Calu3 (cell line): ENCODE measurements around the gene LRRC58. TPM values are rescaled to one million over a fixed set of nuclear protein-coding genes. Genes with fewer than 3 reads are reported as not detected.

Source experiments
- BruUV-seq: library from RNA; stranded (reverse); fragments of 400-500 nt; replicated peaks from 2 replicates; lab custom pipeline; 2021; lab: Mats Ljungman, UMichigan
- CTCF ChIA-PET: fragments of 300-600 bp; sonication (Branson Sonifier 250); formaldehyde crosslinking; loops from one replicate; lab custom pipeline; 2022; ENCODE audit warnings: antibody characterized with exemption; lab: Charles Lee
- DNase-seq: peaks from one replicate; pipeline ENCODE4 v3.0.0; 2022
- H3K27ac Mint-ChIP-seq: one replicate; pipeline ENCODE4 v1.8.0; 2022; ENCODE audit warnings: mixed read lengths; ENCODE audit not compliant: unreplicated experiment
- H3K27me3 Mint-ChIP-seq: one replicate; pipeline ENCODE4 v1.8.0; 2022; ENCODE audit warnings: mixed read lengths; ENCODE audit not compliant: unreplicated experiment
- H3K36me3 Mint-ChIP-seq: one replicate; pipeline ENCODE4 v1.8.0; 2022; ENCODE audit warnings: mild to moderate bottlenecking, moderate library complexity, mixed read lengths; ENCODE audit not compliant: insufficient read depth, unreplicated experiment
- H3K4me1 Mint-ChIP-seq: one replicate; pipeline ENCODE4 v1.8.0; 2022; ENCODE audit warnings: mild to moderate bottlenecking, low read depth, mixed read lengths; ENCODE audit not compliant: unreplicated experiment
- H3K4me3 Mint-ChIP-seq: one replicate; pipeline ENCODE4 v1.8.0; 2022; ENCODE audit warnings: mild to moderate bottlenecking, low read depth, moderate library complexity, mixed read lengths; ENCODE audit not compliant: unreplicated experiment
- H3K9me3 Mint-ChIP-seq: one replicate; pipeline ENCODE4 v1.8.0; 2022; ENCODE audit warnings: low read depth, mixed read lengths; ENCODE audit not compliant: unreplicated experiment
- intact Hi-C: fragments of 100-400 bp; cut with micrococcal nuclease; formaldehyde crosslinking; loops from one replicate; pipeline ENCODE4 v1.10.0; 2022; ENCODE audit not compliant: unreplicated experiment
- total RNA-seq: library from RNA; stranded (reverse); gene quantifications from 2 replicates; pipeline ENCODE4 v1.2.3, GENCODE V29; 2022
- TF ChIP-seq, protein P1 (sequence below): fragments of 200-600 bp; IDR thresholded peaks from one replicate; pipeline ENCODE4 v1.8.0; 2022; ENCODE audit warnings: antibody characterized with exemption; ENCODE audit not compliant: unreplicated experiment

Gene LRRC58
- total RNA-seq, 1 experiment from 2014 or later: 20.8 TPM

DNA sequence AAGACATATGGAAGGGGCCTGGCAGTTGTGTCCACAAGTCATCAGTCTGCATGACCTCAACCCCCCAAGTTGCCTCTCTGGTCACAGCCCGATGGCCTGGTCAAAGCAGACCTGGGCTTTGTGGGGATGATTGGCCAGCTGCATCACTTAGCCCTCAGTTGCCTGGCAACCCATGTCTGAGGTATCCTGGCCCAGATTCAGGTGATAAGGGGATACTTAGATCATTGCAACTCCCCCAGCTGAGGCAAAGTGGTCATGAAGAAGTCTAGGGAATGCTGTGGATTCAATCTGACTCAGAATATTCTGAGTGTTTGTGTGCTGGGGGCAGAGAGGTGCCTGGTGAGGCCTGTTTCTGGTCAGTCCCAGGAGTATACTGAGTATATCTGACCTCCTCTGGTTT is 69.1 kb downstream of the LRRC58 start:
- no peaks in the 10 kb centered on the region for H3K36me3 Mint-ChIP-seq
- BruUV-seq: no TSS peak
- CTCF ChIA-PET: no interaction called here
- intact Hi-C loops: no loop called here
- H3K4me3 Mint-ChIP-seq: no peak overlapping the region
- no peak for DNase-seq
- H3K4me1 Mint-ChIP-seq: peaks cover 18% of the 10 kb centered on the region
- TF ChIP-seq, protein P1, sequence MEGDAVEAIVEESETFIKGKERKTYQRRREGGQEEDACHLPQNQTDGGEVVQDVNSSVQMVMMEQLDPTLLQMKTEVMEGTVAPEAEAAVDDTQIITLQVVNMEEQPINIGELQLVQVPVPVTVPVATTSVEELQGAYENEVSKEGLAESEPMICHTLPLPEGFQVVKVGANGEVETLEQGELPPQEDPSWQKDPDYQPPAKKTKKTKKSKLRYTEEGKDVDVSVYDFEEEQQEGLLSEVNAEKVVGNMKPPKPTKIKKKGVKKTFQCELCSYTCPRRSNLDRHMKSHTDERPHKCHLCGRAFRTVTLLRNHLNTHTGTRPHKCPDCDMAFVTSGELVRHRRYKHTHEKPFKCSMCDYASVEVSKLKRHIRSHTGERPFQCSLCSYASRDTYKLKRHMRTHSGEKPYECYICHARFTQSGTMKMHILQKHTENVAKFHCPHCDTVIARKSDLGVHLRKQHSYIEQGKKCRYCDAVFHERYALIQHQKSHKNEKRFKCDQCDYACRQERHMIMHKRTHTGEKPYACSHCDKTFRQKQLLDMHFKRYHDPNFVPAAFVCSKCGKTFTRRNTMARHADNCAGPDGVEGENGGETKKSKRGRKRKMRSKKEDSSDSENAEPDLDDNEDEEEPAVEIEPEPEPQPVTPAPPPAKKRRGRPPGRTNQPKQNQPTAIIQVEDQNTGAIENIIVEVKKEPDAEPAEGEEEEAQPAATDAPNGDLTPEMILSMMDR: no peak
- no peaks in the 10 kb centered on the region for H3K9me3 Mint-ChIP-seq
- no peak overlapping the region for H3K27ac Mint-ChIP-seq
- peaks cover 39% of the 10 kb centered on the region for H3K27me3 Mint-ChIP-seq

DNA sequence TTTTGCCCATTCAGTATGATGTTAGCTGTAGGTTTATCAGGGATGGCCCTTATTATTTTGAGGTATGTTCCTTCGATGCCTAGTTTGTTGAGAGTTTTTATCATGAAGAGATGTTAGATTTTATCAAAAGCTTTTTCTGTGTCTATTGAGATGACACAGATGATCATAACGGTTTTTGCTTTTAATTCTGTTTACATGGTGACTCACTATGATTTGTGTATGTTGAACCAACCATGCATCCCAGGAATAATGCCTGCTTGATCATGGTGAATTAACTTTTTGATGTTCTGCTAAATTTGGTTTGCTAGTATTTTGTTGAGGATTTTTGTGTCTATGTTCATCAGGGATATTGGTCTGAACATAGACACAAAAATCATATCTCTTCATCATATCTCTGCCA is 72.4 kb downstream of the LRRC58 start:
- Mint-ChIP-seq H3K36me3 (no peaks in the 10 kb centered on the region), H3K4me1 (peaks cover 11% of the 10 kb centered on the region), H3K4me3 (no peak overlapping the region), H3K27me3 (peaks cover 26% of the 10 kb centered on the region), H3K27ac (no peak overlapping the region), H3K9me3 (no peaks in the 10 kb centered on the region)
- no TSS peak for BruUV-seq
- TF ChIP-seq, protein P1: no peak
- no peak for DNase-seq
- CTCF ChIA-PET: no interaction called here
- intact Hi-C loops: no loop called here

DNA sequence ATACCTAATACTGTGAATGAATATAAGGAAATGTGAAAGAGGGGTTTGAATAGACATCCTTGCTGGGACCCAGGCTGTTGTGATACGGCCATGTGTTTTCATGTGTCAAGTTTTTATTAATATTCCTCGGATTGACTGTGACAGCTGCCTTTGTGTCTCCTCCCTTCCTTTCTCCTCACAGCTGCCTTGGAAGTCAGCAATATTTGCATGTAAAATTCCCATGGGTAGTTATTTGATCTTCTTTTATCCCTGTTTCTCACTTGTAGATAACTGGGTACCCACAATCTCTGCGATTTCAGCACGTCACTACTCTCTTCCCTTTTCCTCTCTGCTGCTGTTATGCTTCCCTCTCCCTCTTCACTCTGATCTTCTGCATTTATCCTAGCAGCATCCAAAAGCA is 73.5 kb downstream of the LRRC58 start:
- TF ChIP-seq, protein P1: no peak
- H3K4me3 Mint-ChIP-seq: no peak overlapping the region
- H3K27me3 Mint-ChIP-seq: peaks cover 26% of the 10 kb centered on the region
- DNase-seq: no peak
- BruUV-seq: no TSS peak
- H3K9me3 Mint-ChIP-seq: no peaks in the 10 kb centered on the region
- H3K27ac Mint-ChIP-seq: no peak overlapping the region
- no peaks in the 10 kb centered on the region for H3K36me3 Mint-ChIP-seq
- intact Hi-C loops: no loop called here
- H3K4me1 Mint-ChIP-seq: peaks cover 4% of the 10 kb centered on the region
- CTCF ChIA-PET: no interaction called here

DNA sequence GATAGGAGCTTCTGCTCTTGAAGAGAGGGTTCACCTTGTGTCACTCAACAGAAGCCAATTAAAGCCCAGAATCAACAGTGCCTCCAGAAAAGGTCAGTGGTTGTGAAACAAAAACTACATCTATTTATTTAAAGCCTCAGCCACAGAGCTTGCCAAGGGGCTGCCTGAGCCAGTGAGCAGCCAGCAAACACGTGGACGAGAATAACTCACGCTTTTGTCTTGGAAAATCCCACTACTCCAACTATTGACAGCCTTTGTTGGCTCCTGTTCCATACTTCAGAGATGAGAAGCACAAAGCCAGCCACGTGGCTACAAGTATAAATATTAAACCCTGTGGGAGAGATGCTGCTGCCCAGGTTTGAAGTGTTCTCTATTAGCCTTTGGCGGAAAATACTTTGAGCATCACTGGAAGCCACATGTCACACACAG is 74.4 kb downstream of the LRRC58 start:
- no peaks in the 10 kb centered on the region for H3K4me1 Mint-ChIP-seq
- peaks cover 26% of the 10 kb centered on the region for H3K27me3 Mint-ChIP-seq
- no TSS peak for BruUV-seq
- CTCF ChIA-PET: interaction anchor here (0.7 kb wide), 1 partner anchor 66 kb away, joined by 3 read pairs; no protein-coding TSS in a partner anchor
- no peaks in the 10 kb centered on the region for H3K9me3 Mint-ChIP-seq
- intact Hi-C loops: no loop called here
- TF ChIP-seq, protein P1: no peak
- no peak for DNase-seq
- no peak overlapping the region for H3K4me3 Mint-ChIP-seq
- H3K36me3 Mint-ChIP-seq: no peaks in the 10 kb centered on the region
- H3K27ac Mint-ChIP-seq: no peak overlapping the region

Other genes with a start within 250 kb of the LRRC58 start
- 0.45 and 0.64 TPM in 2 replicates for gene GPR156, start 64.1 kb downstream of the LRRC58 start, total RNA-seq
- 10.0 and 18.5 TPM in 2 replicates for gene FSTL1, start 101.6 kb upstream of the LRRC58 start, total RNA-seq
- 118 and 138 TPM in 2 replicates for gene NDUFB4, start 247.0 kb upstream of the LRRC58 start, total RNA-seq